Heart left ventricle (tissue), 16 donors: ENCODE measurements around the gene RNLS. TPM values are rescaled to one million over a fixed set of nuclear protein-coding genes. Genes with fewer than 3 reads are reported as not detected.

Experiments
- ATAC-seq, 4 donors: fragments of 200-7000 bp; cut with Tn5 transposase; one replicate each; pipeline ENCODE4 v1.9.1; 2020 to 2022; ENCODE audit warnings: moderate library complexity in 4 of 4, mild to moderate bottlenecking in 3 of 4, moderate number of reproducible peaks in 1 of 4
- DNase-seq, 5 donors: peaks; one replicate each; pipeline ENCODE4 v3.0.0-alpha.2; 2020
- H3K27ac ChIP-seq, 12 donors: fragments of 200-600 bp; sonication (generic) in 4 of 12; one replicate each; pipeline versions ENCODE4 v1.5.0 to v1.8.0; 2016 to 2022; ENCODE audit warnings: mild to moderate bottlenecking in 2 of 12
- H3K27me3 ChIP-seq, 9 donors: fragments of 200-600 bp; sonication (generic) in 2 of 9; one replicate each; pipeline versions ENCODE4 v1.5.1 to v1.8.0; 2016 to 2022; ENCODE audit warnings: mild to moderate bottlenecking in 3 of 9
- H3K36me3 ChIP-seq, 9 donors: fragments of 200-600 bp; sonication (generic) in 2 of 9; one replicate each; pipeline versions ENCODE4 v1.5.0 to v1.8.0; 2018 to 2022; ENCODE audit warnings: mild to moderate bottlenecking in 2 of 9
- H3K4me1 ChIP-seq, 12 donors: fragments of 200-600 bp; sonication (generic) in 4 of 12; one replicate each; pipeline versions ENCODE4 v1.5.0 to v1.8.0; 2016 to 2022; ENCODE audit warnings: mild to moderate bottlenecking in 3 of 12
- H3K4me3 ChIP-seq, 12 donors: fragments of 200-600 bp; sonication (generic) in 4 of 12; one replicate each; pipeline versions ENCODE4 v1.5.0 to v1.8.0; 2017 to 2022; ENCODE audit warnings: mild to moderate bottlenecking in 9 of 12, moderate library complexity in 4 of 12
- H3K9me3 ChIP-seq, 12 donors: fragments of 200-600 bp; sonication (generic) in 4 of 12; one replicate each; pipeline versions ENCODE4 v1.5.0 to v1.8.0; 2016 to 2022; ENCODE audit warnings: mild to moderate bottlenecking in 1 of 12
- CTCF ChIP-seq, 12 donors: fragments of 200-600 bp; sonication (generic) in 4 of 12; IDR thresholded peaks; one replicate each; pipeline versions ENCODE4 v1.5.0 to v1.8.0; 2018 to 2022; ENCODE audit warnings: antibody characterized with exemption in 12 of 12, mild to moderate bottlenecking in 5 of 12
- POLR2A ChIP-seq, 2 donors: fragments of 450-650 bp; IDR thresholded peaks; one replicate each; pipeline ENCODE4 v1.6.1; 2017; ENCODE audit warnings: antibody characterized with exemption in 2 of 2, mild to moderate bottlenecking in 2 of 2, moderate library complexity in 2 of 2
- WGBS, 4 donors: extraction: QIAGEN DNeasy Blood & Tissue Kit in 2 of 4; methylation state at CpG; one replicate each; pipeline versions ENCODE4 v1.1.5 to v1.1.7; 2013 to 2018; 5-methylcytosine and 5-hydroxymethylcytosine counted together
- intact Hi-C, 10 donors: fragments of 100-400 bp; cut with DNase I; formaldehyde crosslinking; loops; one replicate each; pipeline versions ENCODE4 v1.11.1 to v1.14.2; 2022
- polyA plus RNA-seq, 2 donors: library from polyadenylated mRNA; stranded (reverse); fragments of 200-250 nt; gene quantifications; one replicate each; pipeline ENCODE4 v1.2.3, GENCODE V29; 2013
- total RNA-seq, 9 donors: library from RNA; depleted of rRNA in 2 of 9; stranded (reverse); fragments of >200 nt in 2 of 9; fragmentation: NEBNext Ultra II Directional in 3 of 9; extraction: Animal tissue kit (Norgen Biotek cat#: 25700) in 3 of 9; gene quantifications; one replicate each; pipeline versions ENCODE4 v1.1.0 to v1.2.4, GENCODE V29; 2016 to 2023
- donor health status: ischemic (EF 13 %, LVEDD 7.1; RV severe dilation, severe dysfunction).
- donor health status: healthy with polysubstance abuse.
- donor health status: DM: no; HTN: yes; CAD: no.
- donor health status: DM: no; HTN: no; CAD: no.
- donor health status: ischemic (EF 25% LVEDD 6.9; RV normal size, moderate dysfunction).
- donor health status: ischemic (EF 25% LVEDD 5.7; RV mildly dilated, moderate dysfunction).
- donor health status: healthy.
- donor health status: DM: yes; HTN: yes; CAD: no.
- donor health status: ischemic (EF 35%, LVEDD 5.7; RV mildly dilated, moderate dysfunction).
- donor health status: nonischemic (EF 11% LVEDD 7.7; RV severe dilation, severe dysfunction).
- donor health status: DM: yes; HTN: yes; CAD: no.
- donor health status: PGD.
- donor health status: ischemic (EF 29% LVEDD 5.4; RV normal size, mild dysfunction).
- donor health status: nonischemic (EF 23%, LVEDD 6.1; RV moderate dilation, normal function).

Gene RNLS
- total and polyA plus RNA-seq, 11 donors = 6.6 to 30.7 (median 15.1) TPM

GRCh38 chr10:88618496-88618895 is 35.4 kb upstream of the RNLS start:
- Histone ChIP-seq H3K4me3 (no peak overlapping the region), H3K4me1 (no peaks in the 10 kb centered on the region), H3K27ac (no peak overlapping the region), H3K9me3 (peaks cover 0 to 22% (median 0%) of the 10 kb centered on the region in 12 donors), H3K36me3 (no peaks in the 10 kb centered on the region), H3K27me3 (no peaks in the 10 kb centered on the region)
- no peak for DNase-seq
- TF ChIP-seq CTCF (IDR thresholded peaks at IDR 0.05) = no peak
- no peak for TF ChIP-seq POLR2A (IDR thresholded peaks at IDR 0.05)
- WGBS, 4 donors = 68 to 85% (median 70%) methylated on average over 1 of the region's 1 CpG
- ATAC-seq = no peak
- intact Hi-C loops = no loop called here

- WGBS, 4 donors = 72 to 81% (median 76%) methylated on average over 1 of the region's 1 CpG
- intact Hi-C loops = no loop called here
Measured at GRCh38 chr10:88617772-88618300, 34.7 kb upstream of the RNLS start.

GRCh38 chr10:88616250-88616977 is 33.3 kb upstream of the RNLS start:
- WGBS, 4 donors = 73 to 85% (median 78%) methylated on average over 18 of the region's 18 CpGs
- no peak overlapping the region for H3K4me3 ChIP-seq
- DNase-seq = peak; percentile 36 to 69 (median 44)

More at GRCh38 chr10:88617772-88618300, 34.7 kb upstream of the RNLS start:
- ATAC-seq = no peak
- Histone ChIP-seq H3K27me3 (no peaks in the 10 kb centered on the region), H3K27ac (no peak overlapping the region), H3K9me3 (peaks cover 0 to 22% (median 0%) of the 10 kb centered on the region in 12 donors), H3K36me3 (no peaks in the 10 kb centered on the region), H3K4me1 (no peaks in the 10 kb centered on the region), H3K4me3 (no peak overlapping the region)
- TF ChIP-seq POLR2A (IDR thresholded peaks at IDR 0.05) (no peak), CTCF (IDR thresholded peaks at IDR 0.05) (no peak)
- no peak for DNase-seq

More at GRCh38 chr10:88616250-88616977, 33.3 kb upstream of the RNLS start:
- Histone ChIP-seq H3K36me3 (no peaks in the 10 kb centered on the region), H3K27ac (peak overlapping the region in 3 of 12 donors; percentile 12 to 52 (median 48)), H3K27me3 (no peaks in the 10 kb centered on the region), H3K4me1 (no peaks in the 10 kb centered on the region), H3K9me3 (peaks cover 0 to 22% (median 0%) of the 10 kb centered on the region in 12 donors)
- TF ChIP-seq CTCF (IDR thresholded peaks at IDR 0.05) (no peak), POLR2A (IDR thresholded peaks at IDR 0.05) (no peak)
- intact Hi-C loops = no loop called here
- peak; percentile 37 to 58 (median 45) for ATAC-seq
